Measurements from ENCODE around the gene XRCC5. TPM values are rescaled to one million over a fixed set of nuclear protein-coding genes. Genes with fewer than 3 reads are reported as not detected.

Gene XRCC5
- total RNA-seq, 1 experiment from 2014 or later: 534 TPM

DNA sequence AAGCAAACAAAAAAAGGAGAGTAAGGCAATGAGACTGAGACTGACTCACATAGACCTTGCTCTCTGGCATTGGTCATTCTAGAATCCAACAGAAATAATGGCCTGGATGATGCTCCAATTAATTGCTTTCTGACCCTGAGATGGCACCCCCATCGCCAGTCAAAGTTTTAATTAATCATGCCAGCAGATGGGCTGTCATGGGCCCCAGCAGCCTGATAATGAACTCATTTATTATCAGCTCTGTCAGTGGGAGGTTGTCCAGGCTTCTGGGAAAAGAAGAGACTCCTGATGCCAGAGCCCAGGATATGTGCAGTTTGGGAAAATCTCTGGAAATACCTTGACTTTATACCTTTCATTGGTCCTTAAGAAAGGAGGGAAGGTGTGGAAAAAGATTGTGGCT lies 115.2 kb downstream of the XRCC5 start:
- POLR2A ChIA-PET (ENCODE audit: low non-redundant PET): no interaction called here
- intact Hi-C loops (cut with micrococcal nuclease; ENCODE audit: unreplicated experiment): no loop called here
- Histone ChIP-seq H3K4me3 (ENCODE audit: low read depth, low read length, poor library complexity, severe bottlenecking) (no peak overlapping the region), H3K9me3 (ENCODE audit: low read depth, low read length, poor library complexity, severe bottlenecking) (no peaks in the 10 kb centered on the region), H3K4me1 (ENCODE audit: insufficient read depth, low read length, poor library complexity, severe bottlenecking) (no peaks in the 10 kb centered on the region), H3K27ac (ENCODE audit: low read depth, low read length, poor library complexity, severe bottlenecking) (no peak overlapping the region), H3K27me3 (replicated peaks; ENCODE audit: insufficient read depth, low read depth, low read length, poor library complexity) (no peaks in the 10 kb centered on the region), H3K36me3 (ENCODE audit: insufficient read depth, low read length, poor library complexity, severe bottlenecking) (no peaks in the 10 kb centered on the region)
- CTCF ChIA-PET: no interaction called here
- no peak for DNase-seq (ENCODE audit: low spot score)
- no peak for TF ChIP-seq EZH2 (IDR thresholded peaks at IDR 0.05; ENCODE audit: borderline replicate concordance, low read depth, low read length, poor library complexity, severe bottlenecking)
- TF ChIP-seq, protein P1, sequence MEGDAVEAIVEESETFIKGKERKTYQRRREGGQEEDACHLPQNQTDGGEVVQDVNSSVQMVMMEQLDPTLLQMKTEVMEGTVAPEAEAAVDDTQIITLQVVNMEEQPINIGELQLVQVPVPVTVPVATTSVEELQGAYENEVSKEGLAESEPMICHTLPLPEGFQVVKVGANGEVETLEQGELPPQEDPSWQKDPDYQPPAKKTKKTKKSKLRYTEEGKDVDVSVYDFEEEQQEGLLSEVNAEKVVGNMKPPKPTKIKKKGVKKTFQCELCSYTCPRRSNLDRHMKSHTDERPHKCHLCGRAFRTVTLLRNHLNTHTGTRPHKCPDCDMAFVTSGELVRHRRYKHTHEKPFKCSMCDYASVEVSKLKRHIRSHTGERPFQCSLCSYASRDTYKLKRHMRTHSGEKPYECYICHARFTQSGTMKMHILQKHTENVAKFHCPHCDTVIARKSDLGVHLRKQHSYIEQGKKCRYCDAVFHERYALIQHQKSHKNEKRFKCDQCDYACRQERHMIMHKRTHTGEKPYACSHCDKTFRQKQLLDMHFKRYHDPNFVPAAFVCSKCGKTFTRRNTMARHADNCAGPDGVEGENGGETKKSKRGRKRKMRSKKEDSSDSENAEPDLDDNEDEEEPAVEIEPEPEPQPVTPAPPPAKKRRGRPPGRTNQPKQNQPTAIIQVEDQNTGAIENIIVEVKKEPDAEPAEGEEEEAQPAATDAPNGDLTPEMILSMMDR (conservative IDR thresholded peaks at IDR 0.05; ENCODE audit: low read depth, low read length): no peak
- BruUV-seq (replicated peaks): no TSS peak

DNA sequence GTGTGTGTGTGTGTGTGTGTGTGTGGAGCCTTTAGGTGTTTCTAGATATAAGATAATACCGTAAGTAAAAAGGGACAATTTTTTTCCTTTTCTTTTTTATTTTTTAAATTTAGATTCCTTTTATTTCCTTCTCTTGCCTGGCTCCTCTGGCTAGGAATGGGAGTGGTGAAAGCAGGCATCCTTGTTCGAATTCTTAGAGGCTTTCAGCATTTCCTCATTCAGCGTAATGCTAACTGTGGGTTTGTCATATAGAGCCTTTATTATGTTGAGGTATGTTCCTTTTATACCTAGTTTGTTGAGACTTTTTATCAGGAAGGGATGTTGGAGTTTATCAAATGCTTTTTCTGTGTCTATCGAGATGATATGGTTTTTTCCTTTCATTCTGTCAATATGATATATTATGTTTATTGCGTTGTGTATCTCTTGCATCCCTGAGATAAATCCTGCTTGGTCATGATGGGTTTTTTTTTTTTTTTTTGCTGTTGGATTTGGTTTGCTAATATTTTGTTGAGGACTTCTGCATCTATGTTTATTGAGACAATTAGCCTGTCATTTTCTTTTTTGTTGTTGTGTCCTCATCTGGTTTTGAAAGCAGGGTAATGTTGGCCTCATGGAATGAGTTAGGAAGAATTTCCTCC lies 120.2 kb downstream of the XRCC5 start:
- CTCF ChIA-PET: no interaction called here
- H3K9me3 ChIP-seq (ENCODE audit: low read depth, low read length, poor library complexity, severe bottlenecking): peaks cover 9% of the 10 kb centered on the region
- H3K27me3 ChIP-seq (replicated peaks; ENCODE audit: insufficient read depth, low read depth, low read length, poor library complexity): no peaks in the 10 kb centered on the region
- no peaks in the 10 kb centered on the region for H3K4me1 ChIP-seq (ENCODE audit: insufficient read depth, low read length, poor library complexity, severe bottlenecking)
- no peak for TF ChIP-seq EZH2 (IDR thresholded peaks at IDR 0.05; ENCODE audit: borderline replicate concordance, low read depth, low read length, poor library complexity, severe bottlenecking)
- TF ChIP-seq, protein P1 (conservative IDR thresholded peaks at IDR 0.05; ENCODE audit: low read depth, low read length): no peak
- H3K36me3 ChIP-seq (ENCODE audit: insufficient read depth, low read length, poor library complexity, severe bottlenecking): no peaks in the 10 kb centered on the region
- H3K4me3 ChIP-seq (ENCODE audit: low read depth, low read length, poor library complexity, severe bottlenecking): no peak overlapping the region
- BruUV-seq (replicated peaks): no TSS peak
- no peak overlapping the region for H3K27ac ChIP-seq (ENCODE audit: low read depth, low read length, poor library complexity, severe bottlenecking)
- intact Hi-C loops (cut with micrococcal nuclease; ENCODE audit: unreplicated experiment): no loop called here
- DNase-seq (ENCODE audit: low spot score): no peak
- POLR2A ChIA-PET (ENCODE audit: low non-redundant PET): interaction anchor here (0.7 kb wide), 1 partner anchor 12 kb away, joined by 5 read pairs; no protein-coding TSS in a partner anchor

DNA sequence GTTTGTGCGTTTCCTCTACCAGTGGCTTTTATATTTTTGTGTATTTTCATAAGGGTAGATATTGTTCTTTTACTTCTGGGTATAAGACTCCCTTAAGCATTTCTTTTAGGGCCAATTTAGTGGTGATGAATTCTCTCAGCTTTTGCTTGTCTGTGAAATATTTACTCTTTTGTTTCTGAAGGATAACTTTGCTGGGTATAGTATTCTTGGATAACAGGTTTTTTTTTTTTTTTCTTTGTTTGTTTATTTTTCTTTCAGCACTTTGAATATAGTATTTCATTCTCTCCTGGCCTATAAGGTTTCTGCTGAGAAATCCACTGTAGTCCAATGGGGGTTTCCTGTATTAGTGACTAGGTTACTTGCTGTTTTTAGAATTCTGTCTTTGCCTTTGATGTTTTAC lies 122.7 kb downstream of the XRCC5 start:
- intact Hi-C loops (cut with micrococcal nuclease; ENCODE audit: unreplicated experiment): no loop called here
- POLR2A ChIA-PET (ENCODE audit: low non-redundant PET): no interaction called here
- Histone ChIP-seq H3K36me3 (ENCODE audit: insufficient read depth, low read length, poor library complexity, severe bottlenecking) (no peaks in the 10 kb centered on the region), H3K27me3 (replicated peaks; ENCODE audit: insufficient read depth, low read depth, low read length, poor library complexity) (no peaks in the 10 kb centered on the region), H3K9me3 (ENCODE audit: low read depth, low read length, poor library complexity, severe bottlenecking) (peaks cover 9% of the 10 kb centered on the region), H3K4me1 (ENCODE audit: insufficient read depth, low read length, poor library complexity, severe bottlenecking) (no peaks in the 10 kb centered on the region), H3K27ac (ENCODE audit: low read depth, low read length, poor library complexity, severe bottlenecking) (no peak overlapping the region), H3K4me3 (ENCODE audit: low read depth, low read length, poor library complexity, severe bottlenecking) (no peak overlapping the region)
- BruUV-seq (replicated peaks): no TSS peak
- TF ChIP-seq EZH2 (IDR thresholded peaks at IDR 0.05; ENCODE audit: borderline replicate concordance, low read depth, low read length, poor library complexity, severe bottlenecking): no peak
- TF ChIP-seq, protein P1 (conservative IDR thresholded peaks at IDR 0.05; ENCODE audit: low read depth, low read length): no peak
- no peak for DNase-seq (ENCODE audit: low spot score)
- CTCF ChIA-PET: no interaction called here
